B cell (primary cell): ENCODE data around the gene MORC2. TPM values are rescaled to one million over a fixed set of nuclear protein-coding genes. Genes with fewer than 3 reads are reported as not detected.

Experiments
- ATAC-seq: fragments of 200-7000 bp; cut with Tn5 transposase; one replicate; pipeline ENCODE4 v1.10.0; 2021; ENCODE audit warnings: low read depth, mild to moderate bottlenecking, moderate number of reproducible peaks, moderate library complexity
- CTCF ChIA-PET: fragments of 350-600 bp; sonication (Branson Sonifier 250); formaldehyde crosslinking; loops from one replicate; lab custom pipeline; 2021; ENCODE audit warnings: antibody characterized with exemption, inconsistent platforms; lab: Charles Lee
- POLR2A ChIA-PET: fragments of 350-600 bp; sonication (Branson Sonifier 250); formaldehyde crosslinking; loops from one replicate; lab custom pipeline; 2021; ENCODE audit warnings: antibody characterized with exemption; lab: Charles Lee
- DNase-seq: peaks from one replicate; pipeline ENCODE4 v3.0.0; 2013
- H2AFZ ChIP-seq: 2 replicates; pipeline ENCODE4 v1.6.1; 2012; ENCODE audit warnings: mild to moderate bottlenecking, low read depth, low read length; ENCODE audit not compliant: insufficient read depth, poor library complexity, severe bottlenecking
- H3K27ac ChIP-seq, 2 donors: 1 replicate in 1 of 2; 2 replicates in 1 of 2; pipeline ENCODE4 v1.5.1; 2012 to 2013; ENCODE audit warnings: low read length in 2 of 2, mild to moderate bottlenecking in 2 of 2, moderate library complexity in 1 of 2
- H3K27me3 ChIP-seq, 4 experiments: fragments of 200-600 bp in 1 of 4; sonication (generic) in 1 of 4; replicated peaks in 1 of 4; 1 replicate in 2 of 4; 2 replicates in 2 of 4; pipeline versions ENCODE4 v1.6.1 to v1.7.0; 2013 to 2016; ENCODE audit warnings: low read length in 3 of 4, mild to moderate bottlenecking in 2 of 4, mixed read lengths in 1 of 4, moderate library complexity in 1 of 4; ENCODE audit not compliant: insufficient read depth in 4 of 4, control insufficient read depth in 3 of 4; ENCODE audit errors: control extremely low read depth in 1 of 4
- H3K36me3 ChIP-seq, 2 experiments: replicated peaks in 1 of 2; 1 replicate in 1 of 2; 2 replicates in 1 of 2; pipeline versions ENCODE4 v1.6.1 to v1.7.1; 2013; ENCODE audit warnings: low read length in 1 of 2; ENCODE audit not compliant: insufficient read depth in 2 of 2, control insufficient read depth in 1 of 2; ENCODE audit errors: control extremely low read depth in 1 of 2, extremely low read depth in 1 of 2
- H3K4me1 ChIP-seq, 2 donors: fragments of 200-600 bp in 1 of 2; sonication (generic) in 1 of 2; 1 replicate in 1 of 2; 2 replicates in 1 of 2; pipeline versions ENCODE4 v1.5.1 to v1.6.1; 2013 to 2017; ENCODE audit warnings: low read length in 2 of 2; ENCODE audit not compliant: control insufficient read depth in 2 of 2, insufficient read depth in 2 of 2
- H3K4me2 ChIP-seq: replicated peaks from 2 replicates; pipeline ENCODE3; 2012; ENCODE audit warnings: mild to moderate bottlenecking, low read depth, low read length; ENCODE audit not compliant: poor library complexity, severe bottlenecking
- H3K4me3 ChIP-seq, 5 experiments: fragments of 200-600 bp in 1 of 5; sonication (generic) in 1 of 5; 1 replicate in 3 of 5; 2 replicates in 2 of 5; pipeline versions ENCODE4 v1.5.1 to v1.7.0; 2011 to 2016; ENCODE audit warnings: low read length in 4 of 5, mild to moderate bottlenecking in 4 of 5, low read depth in 2 of 5, control low read depth in 1 of 5, moderate library complexity in 1 of 5; ENCODE audit not compliant: insufficient read depth in 1 of 5; ENCODE audit errors: control extremely low read depth in 1 of 5, extremely low read depth in 1 of 5
- H3K79me2 ChIP-seq: fragments of 200-600 bp; sonication (generic); one replicate; pipeline ENCODE4 v1.6.0; 2016; ENCODE audit warnings: low read length; ENCODE audit not compliant: control insufficient read depth, insufficient read depth
- H3K9ac ChIP-seq: fragments of 200-600 bp; sonication (generic); 2 replicates; pipeline ENCODE4 v1.6.1; 2017; ENCODE audit warnings: mild to moderate bottlenecking, low read length, moderate library complexity
- H3K9me3 ChIP-seq, 3 donors: one replicate each; pipeline versions ENCODE4 v1.6.1 to v1.7.1; 2013; ENCODE audit warnings: low read length in 2 of 3; ENCODE audit not compliant: control insufficient read depth in 2 of 3, insufficient read depth in 1 of 3; ENCODE audit errors: control extremely low read depth in 1 of 3
- H4K20me1 ChIP-seq: 2 replicates; pipeline ENCODE4 v1.6.0; 2012; ENCODE audit warnings: mild to moderate bottlenecking, low read length; ENCODE audit not compliant: insufficient read depth, control insufficient read depth, poor library complexity, severe bottlenecking
- H3K27ac Mint-ChIP-seq: one replicate; pipeline ENCODE4 v1.8.0; 2021; ENCODE audit warnings: mixed read lengths
- H3K27me3 Mint-ChIP-seq: one replicate; pipeline ENCODE4 v1.8.0; 2021; ENCODE audit warnings: mixed read lengths
- H3K4me1 Mint-ChIP-seq: one replicate; pipeline ENCODE4 v1.8.0; 2021; ENCODE audit warnings: mixed read lengths
- H3K4me3 Mint-ChIP-seq: one replicate; pipeline ENCODE4 v1.8.0; 2021; ENCODE audit warnings: mixed read lengths
- H3K9me3 Mint-ChIP-seq: one replicate; pipeline ENCODE4 v1.8.0; 2022; ENCODE audit warnings: mixed read lengths; ENCODE audit not compliant: insufficient read depth
- EZH2 ChIP-seq: IDR thresholded peaks from 2 replicates; pipeline ENCODE4 v1.6.1; 2012; ENCODE audit warnings: borderline replicate concordance, low read depth, mild to moderate bottlenecking, moderate library complexity, low read length; ENCODE audit not compliant: insufficient read depth, poor library complexity, severe bottlenecking
- WGBS: methylation state at CpG from one replicate; pipeline ENCODE4 v1.1.5; 2013; ENCODE audit warnings: missing lambda C conversion rate; ENCODE audit not compliant: insufficient coverage; 5-methylcytosine and 5-hydroxymethylcytosine counted together
- intact Hi-C: fragments of 100-400 bp; cut with micrococcal nuclease; formaldehyde crosslinking; loops from one replicate; pipeline ENCODE4 v1.10.0; 2022
- polyA plus RNA-seq: library from polyadenylated mRNA; depleted of rRNA; stranded (reverse); fragments of >200 nt; gene quantifications from 2 replicates; pipeline ENCODE4 v1.2.3, GENCODE V29; 2012
- total RNA-seq, 2 donors: library from RNA; stranded (reverse); fragments of 120-200 nt in 1 of 2; gene quantifications; 1 replicate in 1 of 2; 2 replicates in 1 of 2; pipeline versions ENCODE4 v1.2.3 to v1.2.4, GENCODE V29; 2013 to 2022
- TF ChIP-seq, protein P1 (sequence below): fragments of 200-600 bp; IDR thresholded peaks from one replicate; pipeline ENCODE4 v1.8.0; 2022; ENCODE audit warnings: antibody characterized with exemption, mild to moderate bottlenecking

Gene MORC2
- total and polyA plus RNA-seq, 2 donors (not counting 1 experiment from before 2014, with no cell fraction given), result 10.1 to 25.0 TPM

DNA sequence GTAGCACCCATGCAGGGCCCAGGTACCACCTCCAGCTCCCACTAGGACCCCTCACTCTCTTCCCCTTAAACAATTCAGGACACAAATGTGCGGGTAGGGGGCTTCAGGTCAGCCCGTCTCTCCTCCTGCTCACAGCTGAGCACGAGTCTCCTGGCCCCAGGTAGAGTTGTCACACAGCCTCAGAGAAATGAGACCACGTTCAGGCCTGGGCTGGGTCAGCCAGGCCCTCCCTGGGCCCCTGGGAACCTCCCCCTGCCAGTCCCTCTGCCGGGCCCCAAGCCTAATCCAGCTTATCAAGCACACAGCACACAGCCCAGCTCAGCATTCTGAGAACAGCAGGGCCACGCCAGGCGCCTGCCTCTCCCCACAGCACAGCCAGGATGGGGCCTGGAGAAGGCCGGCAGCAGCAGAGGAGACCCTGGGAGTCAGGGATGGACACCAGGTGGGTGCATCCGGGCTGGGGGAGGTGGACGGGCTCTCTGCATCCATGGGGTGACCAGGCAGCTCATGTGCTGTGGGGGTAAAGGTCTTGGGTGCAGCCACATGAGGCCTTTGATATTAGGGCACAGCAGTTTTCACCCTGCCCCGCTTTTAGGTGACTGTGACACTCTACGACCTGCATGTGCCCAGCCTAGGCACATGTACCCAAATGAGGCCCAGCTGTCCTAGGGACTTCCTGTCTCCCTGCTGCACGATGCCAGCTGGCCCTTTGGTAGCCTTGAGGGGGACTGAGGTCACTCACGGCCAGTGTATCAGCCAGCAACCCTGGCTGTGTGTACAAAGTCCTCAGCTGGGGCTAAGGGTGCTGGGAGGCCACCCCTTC lies 87.0 kb downstream of the MORC2 start:
- H3K4me3 ChIP-seq, result no peak overlapping the region
- H3K27me3 ChIP-seq, result no peaks in the 10 kb centered on the region
- TF ChIP-seq, protein P1, sequence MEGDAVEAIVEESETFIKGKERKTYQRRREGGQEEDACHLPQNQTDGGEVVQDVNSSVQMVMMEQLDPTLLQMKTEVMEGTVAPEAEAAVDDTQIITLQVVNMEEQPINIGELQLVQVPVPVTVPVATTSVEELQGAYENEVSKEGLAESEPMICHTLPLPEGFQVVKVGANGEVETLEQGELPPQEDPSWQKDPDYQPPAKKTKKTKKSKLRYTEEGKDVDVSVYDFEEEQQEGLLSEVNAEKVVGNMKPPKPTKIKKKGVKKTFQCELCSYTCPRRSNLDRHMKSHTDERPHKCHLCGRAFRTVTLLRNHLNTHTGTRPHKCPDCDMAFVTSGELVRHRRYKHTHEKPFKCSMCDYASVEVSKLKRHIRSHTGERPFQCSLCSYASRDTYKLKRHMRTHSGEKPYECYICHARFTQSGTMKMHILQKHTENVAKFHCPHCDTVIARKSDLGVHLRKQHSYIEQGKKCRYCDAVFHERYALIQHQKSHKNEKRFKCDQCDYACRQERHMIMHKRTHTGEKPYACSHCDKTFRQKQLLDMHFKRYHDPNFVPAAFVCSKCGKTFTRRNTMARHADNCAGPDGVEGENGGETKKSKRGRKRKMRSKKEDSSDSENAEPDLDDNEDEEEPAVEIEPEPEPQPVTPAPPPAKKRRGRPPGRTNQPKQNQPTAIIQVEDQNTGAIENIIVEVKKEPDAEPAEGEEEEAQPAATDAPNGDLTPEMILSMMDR, result no peak
- no peak for TF ChIP-seq EZH2
- 86% methylated on average over 14 of the region's 14 CpGs for WGBS
- no peaks in the 10 kb centered on the region for H3K27me3 Mint-ChIP-seq
- H4K20me1 ChIP-seq, result no peaks in the 10 kb centered on the region
- no peak overlapping the region for H2AFZ ChIP-seq
- H3K4me2 ChIP-seq, result no peak overlapping the region
- no peak overlapping the region for H3K9ac ChIP-seq
- H3K4me1 Mint-ChIP-seq, result no peaks in the 10 kb centered on the region
- H3K27ac ChIP-seq, result no peak overlapping the region
- ATAC-seq (no peak), DNase-seq (no peak)
- no peaks in the 10 kb centered on the region for H3K4me1 ChIP-seq
- CTCF ChIA-PET, result interaction anchor here (1.3 kb wide), 1 partner anchor 9 kb away, joined by 3 read pairs; no protein-coding TSS in a partner anchor
- H3K9me3 ChIP-seq, result no peaks in the 10 kb centered on the region
- no peaks in the 10 kb centered on the region for H3K9me3 Mint-ChIP-seq
- H3K79me2 ChIP-seq, result no peaks in the 10 kb centered on the region
- no peak overlapping the region for H3K27ac Mint-ChIP-seq
- no peak overlapping the region for H3K4me3 Mint-ChIP-seq
- H3K36me3 ChIP-seq, result no peaks in the 10 kb centered on the region
- POLR2A ChIA-PET, result no interaction called here
- intact Hi-C loops, result no loop called here

DNA sequence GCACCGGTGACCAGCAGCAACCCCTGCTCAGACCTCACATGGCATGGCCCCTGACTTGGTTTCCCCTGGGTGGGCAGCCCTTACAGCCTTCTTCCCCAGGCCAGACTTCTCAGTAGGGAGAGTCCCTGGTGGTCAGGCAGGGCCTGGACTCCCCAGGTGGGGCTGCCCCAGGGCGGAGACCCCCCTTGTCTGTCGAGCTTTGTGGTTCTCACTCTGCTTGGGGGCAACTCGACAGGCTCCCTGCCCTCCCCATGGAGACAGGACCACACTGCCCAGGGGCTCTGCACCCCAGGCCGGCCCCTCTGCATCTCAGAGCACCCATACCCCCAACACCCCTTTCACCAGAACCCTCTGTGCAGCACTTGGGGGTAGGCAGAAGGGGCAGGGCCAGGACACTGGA lies 87.7 kb downstream of the MORC2 start:
- H3K4me1 Mint-ChIP-seq, result no peaks in the 10 kb centered on the region
- no peak overlapping the region for H3K4me3 Mint-ChIP-seq
- ATAC-seq (no peak), DNase-seq (no peak)
- Histone ChIP-seq H3K4me2 (no peak overlapping the region), H3K4me3 (no peak overlapping the region), H4K20me1 (no peaks in the 10 kb centered on the region), H3K27me3 (no peaks in the 10 kb centered on the region), H3K79me2 (no peaks in the 10 kb centered on the region), H3K36me3 (no peaks in the 10 kb centered on the region), H3K27ac (no peak overlapping the region), H3K9me3 (no peaks in the 10 kb centered on the region), H3K9ac (no peak overlapping the region), H3K4me1 (no peaks in the 10 kb centered on the region), H2AFZ (no peak overlapping the region)
- H3K27ac Mint-ChIP-seq, result no peak overlapping the region
- WGBS, result 82% methylated on average over 4 of the region's 5 CpGs
- no peaks in the 10 kb centered on the region for H3K27me3 Mint-ChIP-seq
- no peaks in the 10 kb centered on the region for H3K9me3 Mint-ChIP-seq
- ChIA-PET POLR2A (no interaction called here), CTCF (interaction anchor here (1.3 kb wide), 1 partner anchor 10 kb away, joined by 3 read pairs; no protein-coding TSS in a partner anchor)
- TF ChIP-seq, protein P1, result no peak
- TF ChIP-seq EZH2, result no peak
- intact Hi-C loops, result no loop called here
